NAMALWA (cell line): Measurements from ENCODE around the gene GREB1L.

Experiments used
- DNase-seq: peaks from one replicate; pipeline ENCODE4 v3.0.0-alpha.2; 2015; ENCODE audit warnings: low spot score

Gene GREB1L

DNA sequence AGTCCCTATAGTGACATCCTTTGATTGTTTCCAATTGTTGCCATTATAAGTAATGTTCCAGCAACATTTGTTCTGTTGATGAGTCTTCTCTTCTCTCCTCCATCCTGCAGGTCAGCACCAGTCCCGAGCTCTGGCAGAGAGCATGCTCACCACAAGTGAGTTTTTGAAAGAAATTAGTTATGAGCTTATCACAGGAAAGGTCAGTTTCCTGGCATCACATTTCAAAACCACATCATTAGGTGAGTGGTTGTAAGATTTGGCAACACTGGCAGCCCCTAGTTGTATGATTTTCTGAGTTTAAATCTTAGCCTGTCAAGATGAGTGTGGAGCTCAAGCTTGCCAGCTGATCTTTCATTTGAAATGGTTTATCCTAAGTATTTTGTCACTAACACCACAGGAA is 208.9 kb downstream of the GREB1L start:
- no peak for DNase-seq

DNA sequence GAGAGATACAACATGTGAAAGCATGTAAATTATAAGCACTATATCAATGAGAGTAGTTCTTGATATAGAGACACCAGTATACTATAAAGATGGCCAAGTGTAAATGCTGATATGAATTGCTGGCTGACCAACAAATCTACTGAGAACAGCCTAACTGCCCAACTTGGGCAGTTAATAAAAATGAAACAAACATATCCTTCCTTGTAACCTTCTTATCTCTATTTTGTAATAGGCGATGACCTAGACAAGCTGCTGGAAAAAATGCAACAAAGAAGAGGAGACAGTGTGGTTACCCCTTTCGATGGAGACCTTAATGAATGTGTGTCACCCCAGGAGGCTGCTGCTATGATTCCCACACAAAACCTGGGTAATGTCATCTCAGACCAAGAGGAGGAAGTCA is 209.8 kb downstream of the GREB1L start:
- no peak for DNase-seq

DNA sequence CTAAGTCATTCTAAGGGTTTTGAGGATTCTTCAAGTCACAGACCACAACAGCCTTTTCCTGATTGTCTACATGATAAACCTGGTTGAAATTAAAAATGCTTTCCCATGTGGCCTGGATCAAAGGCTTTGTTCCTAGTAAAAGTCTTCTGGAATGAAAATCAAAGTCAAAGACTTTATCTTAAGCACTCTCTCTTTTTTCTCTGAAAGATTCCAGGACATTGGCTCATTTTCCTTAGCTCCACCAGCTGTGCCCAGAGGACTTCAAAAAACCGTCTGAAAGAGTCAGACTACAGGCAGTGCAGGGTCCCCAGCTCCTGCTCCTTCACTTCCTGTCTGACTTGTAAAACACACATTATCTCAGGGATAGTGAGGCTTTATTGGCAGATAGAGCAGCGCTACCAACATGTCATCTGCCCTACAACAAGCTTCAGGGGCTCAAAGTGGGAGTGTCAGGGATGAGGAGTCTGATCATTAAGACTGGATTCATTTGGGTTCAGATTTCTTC is 210.3 kb downstream of the GREB1L start:
- no peak for DNase-seq

DNA sequence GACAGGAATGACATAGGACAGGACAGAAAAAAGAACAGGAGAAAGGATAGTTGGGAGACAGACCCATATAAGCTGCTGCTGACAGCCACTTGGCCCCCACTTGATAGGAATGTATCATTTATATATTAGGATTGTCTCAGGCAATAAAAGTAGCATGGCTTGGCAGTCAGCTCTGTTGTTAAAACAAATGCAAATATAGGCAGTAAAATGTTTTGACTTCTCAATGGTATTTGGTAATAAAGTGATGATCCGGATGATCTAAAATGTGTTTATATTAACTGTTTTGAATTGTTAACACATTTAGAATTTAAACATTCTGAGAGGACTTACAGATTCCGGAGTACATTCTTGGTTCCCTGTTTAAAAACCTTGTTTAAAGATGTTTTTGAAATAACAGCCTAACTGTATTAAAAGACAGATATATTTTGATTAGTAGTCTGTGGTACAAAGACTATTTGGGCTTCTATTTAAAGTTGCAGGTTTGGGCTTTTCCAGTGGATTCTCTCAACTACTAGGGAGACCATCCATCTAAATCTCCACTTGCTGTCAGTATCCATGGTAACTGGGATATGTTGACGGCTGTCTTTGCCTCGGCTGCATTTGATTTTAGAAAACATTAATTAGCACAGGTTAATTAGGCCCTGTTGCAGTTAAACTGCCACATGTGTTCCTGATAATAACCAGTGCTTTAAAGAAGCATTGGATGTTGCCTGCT is 210.9 kb downstream of the GREB1L start:
- no peak for DNase-seq

DNA sequence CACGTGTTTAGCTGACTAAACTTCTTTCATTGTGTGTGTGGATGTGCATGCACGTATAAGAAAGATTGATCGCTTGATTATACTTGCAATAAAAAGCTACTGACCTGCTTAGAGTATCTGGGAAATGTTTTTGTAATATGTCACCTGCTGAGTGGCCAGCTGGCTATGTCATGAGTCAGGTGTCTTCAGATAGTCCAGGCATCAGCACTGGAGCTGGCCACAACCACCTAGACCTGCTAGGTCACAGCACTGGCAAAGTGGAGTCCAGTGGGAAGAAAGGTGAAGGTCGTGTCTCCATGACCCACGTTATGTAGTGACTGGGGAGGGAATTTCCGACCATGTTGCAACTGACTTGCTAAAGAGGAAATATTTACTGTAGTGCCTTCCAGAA is 211.5 kb downstream of the GREB1L start:
- no peak for DNase-seq

DNA sequence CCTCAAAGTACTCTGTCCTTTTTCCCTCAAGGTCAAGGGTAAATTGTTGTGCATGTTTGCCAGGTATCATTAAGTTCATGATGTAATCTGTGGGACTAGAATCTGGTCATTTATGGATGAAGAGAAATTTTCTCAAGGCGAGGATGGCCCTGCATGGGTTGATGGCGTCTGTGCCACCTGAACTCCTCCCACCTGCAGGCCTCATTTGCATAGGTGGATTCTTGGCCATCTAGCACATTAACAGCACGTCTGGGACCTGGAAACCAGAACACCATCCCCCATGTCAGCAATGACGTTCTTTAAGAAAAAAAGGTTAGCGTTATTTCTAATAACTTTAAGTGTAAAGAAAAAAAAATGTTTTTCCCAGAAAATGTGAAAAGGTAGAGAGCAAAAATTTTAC is 212.7 kb downstream of the GREB1L start:
- no peak for DNase-seq

DNA sequence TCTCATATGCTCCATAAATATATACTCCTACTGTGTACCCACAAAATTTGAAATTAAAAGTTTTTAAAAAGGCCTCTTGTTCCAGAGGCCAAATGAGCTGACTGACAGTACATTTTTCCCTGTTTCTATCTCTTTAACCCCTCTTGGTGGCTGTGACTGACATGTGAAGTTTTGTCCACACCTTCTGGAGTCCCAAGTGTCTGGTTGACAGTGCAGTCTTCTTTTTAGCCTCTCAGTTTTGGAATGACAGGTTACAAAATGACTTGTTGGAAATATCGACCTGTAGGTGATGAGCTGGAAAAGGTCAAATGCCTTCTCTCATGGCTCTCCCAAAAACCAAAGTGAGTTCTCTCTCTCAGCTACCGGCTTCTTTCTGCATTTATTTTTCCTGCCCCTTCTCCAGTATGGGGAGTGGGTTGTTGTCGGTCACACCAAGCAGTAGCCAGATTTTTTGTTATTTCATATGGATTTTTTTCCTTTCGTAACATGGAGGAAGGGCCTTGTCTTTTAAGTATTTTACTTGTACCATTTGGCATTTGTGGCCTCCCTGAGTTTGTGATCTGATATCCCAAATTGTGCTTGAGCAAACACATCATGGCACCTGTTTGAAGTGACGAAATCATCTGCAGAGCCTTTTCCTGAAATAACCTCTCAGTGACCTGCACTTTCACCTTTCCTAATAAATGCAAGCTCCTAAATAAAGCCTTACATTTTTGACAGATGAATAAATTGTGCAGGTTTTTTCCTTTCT is 214.6 kb downstream of the GREB1L start:
- no peak for DNase-seq

DNA sequence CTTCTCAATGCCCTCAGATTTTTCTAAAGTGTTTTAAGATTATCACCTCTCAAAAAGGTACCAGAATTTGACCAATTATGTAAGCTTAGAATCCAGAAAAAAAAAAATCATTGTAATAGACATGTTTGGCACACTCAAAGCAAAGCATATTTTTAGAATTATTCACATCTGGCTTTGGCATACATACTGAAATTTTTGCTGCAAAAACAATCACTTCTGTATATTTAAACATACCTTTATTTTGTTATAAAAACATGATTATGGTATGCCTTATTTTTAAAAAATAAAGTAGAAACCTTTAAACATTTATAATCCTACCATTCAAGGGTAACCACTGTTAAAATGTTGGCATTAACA is 215.1 kb downstream of the GREB1L start:
- DNase-seq, result no peak

DNA sequence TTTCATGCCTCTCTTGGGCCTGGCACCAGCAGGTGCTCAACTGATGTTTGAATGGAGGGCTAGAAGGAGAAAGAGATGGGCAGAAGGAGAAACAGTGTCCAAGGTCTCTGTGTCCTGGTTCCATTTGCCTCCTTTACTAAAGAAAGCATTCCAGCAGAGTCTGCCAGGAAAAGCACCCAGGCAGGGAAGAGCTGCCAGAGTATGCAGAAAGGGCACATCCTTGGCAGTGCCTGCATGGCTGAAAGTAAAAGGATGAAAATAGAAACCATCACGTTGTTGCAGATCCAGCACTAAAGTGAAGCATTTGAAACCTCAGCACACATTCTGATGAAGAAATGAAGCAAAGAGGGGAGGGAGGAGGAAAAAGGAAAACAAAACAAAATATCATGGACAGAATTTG is 216.3 kb downstream of the GREB1L start:
- no peak for DNase-seq

DNA sequence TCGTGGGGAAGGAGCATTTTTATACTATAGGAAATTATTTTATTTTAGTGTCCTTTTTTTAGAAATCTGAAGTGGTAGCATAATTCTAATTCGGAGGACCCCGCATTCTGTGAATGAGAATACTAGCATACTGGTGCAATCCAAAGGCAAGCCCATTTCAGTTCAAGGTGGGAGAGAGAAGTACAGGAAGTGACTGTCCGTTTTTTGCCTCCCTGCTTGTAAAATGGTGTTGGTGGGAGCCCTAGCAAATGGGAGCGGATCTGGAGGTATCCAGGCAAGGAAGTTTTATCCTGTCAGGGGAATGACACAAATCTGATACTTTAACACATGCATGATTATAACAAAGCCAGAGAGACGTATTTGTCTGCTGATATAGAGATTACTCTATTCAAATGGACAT is 216.8 kb downstream of the GREB1L start:
- no peak for DNase-seq

DNA sequence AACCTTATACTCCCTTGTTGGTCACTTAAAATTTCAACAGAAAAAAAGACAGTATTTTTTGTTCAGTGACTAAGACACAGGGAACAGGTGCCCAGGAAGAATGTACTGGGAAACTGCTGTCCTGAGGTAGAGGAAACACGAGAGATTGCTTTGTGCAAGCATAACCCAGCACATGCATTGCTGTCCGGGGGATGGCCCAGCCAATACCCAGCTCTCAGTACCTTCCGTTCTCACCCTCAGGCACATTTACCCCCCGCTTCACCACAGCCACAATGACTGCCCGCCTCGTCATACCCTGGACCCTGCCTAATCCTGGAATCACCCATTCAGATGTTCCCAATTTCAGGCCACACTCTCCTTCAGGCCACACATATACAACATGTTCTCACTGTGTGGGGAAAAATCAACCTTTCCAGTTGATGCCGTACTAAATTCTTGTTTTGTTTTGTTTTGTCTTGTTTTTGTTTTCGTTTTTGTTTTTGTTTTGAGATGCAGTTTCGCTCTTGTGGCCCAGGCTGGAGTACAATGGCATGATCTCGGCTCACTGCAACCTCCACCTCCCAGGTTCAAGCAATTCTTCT is 217.8 kb downstream of the GREB1L start:
- DNase-seq, result no peak

DNA sequence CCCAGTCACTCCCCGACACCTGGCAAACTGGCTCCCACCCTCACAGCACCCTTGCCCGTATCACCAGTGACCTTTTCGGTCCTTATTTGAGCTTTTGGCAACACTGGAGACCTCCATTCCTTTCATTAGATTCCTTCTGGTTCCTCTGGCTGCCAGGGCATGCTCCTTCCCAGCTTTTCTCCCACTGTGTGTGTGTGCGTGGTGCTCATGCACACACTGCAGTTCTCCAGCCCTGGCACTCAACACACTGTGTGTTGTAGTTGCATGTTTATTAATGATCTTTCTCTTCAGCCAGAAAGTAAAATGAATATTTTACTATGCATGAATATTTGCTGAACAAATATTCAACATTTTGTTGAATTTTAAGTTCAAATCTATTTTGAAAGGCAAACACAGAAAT is 219.4 kb downstream of the GREB1L start:
- no peak for DNase-seq

DNA sequence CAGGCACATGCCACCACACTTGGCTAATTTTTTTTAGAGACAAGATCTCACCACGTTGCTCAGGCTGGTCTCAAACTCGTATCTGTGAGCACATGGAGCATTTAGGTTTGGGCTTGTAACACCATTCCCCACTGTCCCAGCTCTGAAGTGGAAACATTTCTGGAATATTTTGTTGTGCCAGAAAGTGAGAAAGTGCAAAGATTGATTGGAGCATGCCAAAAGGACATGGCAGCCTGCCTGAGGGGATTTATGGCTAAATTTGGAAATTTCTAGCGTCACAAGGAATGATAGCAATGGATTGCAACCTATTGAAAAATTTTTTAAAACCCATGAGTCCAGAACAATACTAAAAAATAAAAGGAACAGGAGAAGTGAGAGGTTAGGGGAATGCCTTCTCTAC is 221.7 kb downstream of the GREB1L start:
- no peak for DNase-seq

DNA sequence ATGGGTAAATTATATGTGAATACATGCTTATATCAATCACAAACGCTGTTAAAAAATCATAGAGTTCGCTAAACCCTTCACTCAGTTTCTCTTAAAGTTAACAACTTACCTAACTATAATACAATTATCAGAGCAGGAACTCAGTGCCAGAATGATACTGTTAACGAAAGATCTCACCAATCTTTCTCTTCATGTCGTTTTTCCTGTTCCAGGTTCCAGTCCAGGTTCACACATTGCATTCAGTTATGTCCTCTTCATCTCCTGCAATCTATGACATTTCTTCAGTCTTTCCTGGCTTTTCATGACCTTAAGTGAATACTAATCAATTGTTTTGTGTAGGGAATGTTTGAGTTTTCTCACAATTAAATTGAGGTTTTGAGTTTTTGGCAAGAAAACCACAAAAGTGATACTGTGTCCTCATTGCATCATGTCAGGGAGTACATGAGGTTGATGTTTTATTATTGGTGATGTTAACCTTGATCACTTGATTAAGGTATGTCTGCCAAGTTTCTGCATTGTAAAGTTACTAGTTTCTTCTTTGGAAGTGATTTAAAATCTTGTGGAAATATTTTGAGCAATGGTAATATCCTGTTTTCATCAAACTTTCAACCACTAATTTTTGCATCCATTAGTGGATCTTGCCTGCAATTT is 226.6 kb downstream of the GREB1L start:
- no peak for DNase-seq

DNA sequence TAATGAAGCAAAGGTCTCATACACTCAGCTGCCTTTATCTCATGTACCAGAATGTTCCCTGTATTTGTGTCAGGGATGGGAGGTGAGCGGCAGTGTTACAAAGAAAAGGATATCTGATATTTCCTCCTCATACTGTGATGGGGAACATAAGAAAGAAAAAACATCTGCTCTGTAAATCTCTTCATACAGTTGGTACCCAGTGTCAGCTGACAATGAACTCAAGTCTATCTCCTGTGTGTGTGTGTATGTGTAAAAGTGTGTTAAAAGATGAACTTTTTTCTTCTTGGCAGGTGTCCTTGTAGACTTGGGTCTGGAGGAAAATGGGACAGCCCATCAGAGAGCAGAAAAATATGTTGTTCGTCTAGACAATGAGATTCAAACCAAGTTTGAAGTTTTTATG is 230.7 kb downstream of the GREB1L start:
- DNase-seq, result no peak

DNA sequence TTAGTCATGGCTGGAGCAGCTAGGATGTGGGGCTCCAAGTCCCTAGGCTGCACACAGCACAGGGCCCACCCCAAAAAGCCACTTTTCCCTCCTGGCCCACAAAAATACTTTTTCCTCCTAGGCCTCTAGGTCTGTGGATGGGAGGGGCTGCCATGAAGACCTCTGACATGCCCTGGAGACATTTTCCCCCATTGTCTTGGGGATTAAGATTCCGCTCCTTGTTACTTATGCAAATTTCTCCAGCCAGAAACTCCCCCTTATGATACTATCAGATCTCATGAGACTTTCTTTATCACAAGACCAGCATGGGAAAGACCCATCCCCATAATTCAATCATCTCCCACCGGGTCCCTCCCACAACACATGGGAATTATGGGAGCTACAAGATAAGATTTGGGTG is 232.6 kb downstream of the GREB1L start:
- DNase-seq, result no peak

DNA sequence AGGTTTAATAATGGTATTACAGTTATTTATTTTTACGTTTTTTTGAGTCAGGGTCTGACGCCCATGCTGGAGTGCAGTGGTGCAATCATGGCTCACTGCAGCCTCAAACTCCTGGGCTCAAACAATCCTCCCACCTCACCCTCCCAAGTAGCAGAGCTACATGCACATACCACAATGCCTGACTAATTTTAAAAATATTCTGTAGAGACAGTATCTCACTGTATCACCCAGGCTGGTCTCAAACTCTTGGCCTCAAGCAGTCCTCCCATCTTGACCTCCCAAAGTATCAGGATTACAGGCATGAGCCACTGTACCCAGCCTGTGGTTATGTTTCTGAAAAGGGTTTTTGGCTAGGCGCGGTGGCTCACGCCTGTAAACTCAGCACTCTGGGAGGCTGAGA is 237.7 kb downstream of the GREB1L start:
- no peak for DNase-seq

DNA sequence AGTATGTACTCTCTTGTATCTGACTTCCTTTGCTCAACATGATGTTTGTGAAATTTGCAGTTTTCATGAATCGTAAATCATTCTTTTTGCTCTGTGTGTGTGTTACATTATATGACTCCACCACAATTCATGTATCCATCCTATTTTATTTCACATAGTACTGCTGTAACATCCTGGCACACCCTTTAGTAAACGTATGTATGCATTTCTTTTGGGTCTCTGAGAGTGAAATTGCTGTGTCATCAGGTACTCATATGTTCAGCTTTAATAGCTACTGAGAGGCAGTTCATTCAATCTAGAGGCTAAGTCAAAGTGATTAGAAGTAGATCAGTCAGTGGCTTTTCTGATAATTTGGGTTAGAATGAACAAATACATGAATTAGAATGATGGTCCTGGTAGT is 239.7 kb downstream of the GREB1L start:
- no peak for DNase-seq

DNA sequence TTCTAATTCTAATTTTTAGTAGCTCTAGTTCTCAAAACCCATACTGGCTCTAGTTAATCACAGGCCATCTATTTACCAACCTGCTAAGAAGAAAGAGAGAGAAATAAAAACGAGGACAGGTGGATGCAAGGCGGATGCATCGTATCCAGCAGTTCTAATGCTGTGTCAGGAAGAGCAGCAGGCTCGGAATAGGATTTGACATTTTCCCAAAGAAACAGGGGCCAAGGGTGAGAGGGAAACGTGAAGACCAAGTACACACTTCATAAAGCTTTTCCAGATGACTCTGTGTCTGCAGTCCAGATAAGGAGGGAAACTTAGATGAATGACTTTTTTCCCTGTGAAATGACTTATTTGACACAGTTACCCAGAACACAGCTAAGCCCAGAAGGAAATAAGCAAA is 241.0 kb downstream of the GREB1L start:
- DNase-seq, result no peak

DNA sequence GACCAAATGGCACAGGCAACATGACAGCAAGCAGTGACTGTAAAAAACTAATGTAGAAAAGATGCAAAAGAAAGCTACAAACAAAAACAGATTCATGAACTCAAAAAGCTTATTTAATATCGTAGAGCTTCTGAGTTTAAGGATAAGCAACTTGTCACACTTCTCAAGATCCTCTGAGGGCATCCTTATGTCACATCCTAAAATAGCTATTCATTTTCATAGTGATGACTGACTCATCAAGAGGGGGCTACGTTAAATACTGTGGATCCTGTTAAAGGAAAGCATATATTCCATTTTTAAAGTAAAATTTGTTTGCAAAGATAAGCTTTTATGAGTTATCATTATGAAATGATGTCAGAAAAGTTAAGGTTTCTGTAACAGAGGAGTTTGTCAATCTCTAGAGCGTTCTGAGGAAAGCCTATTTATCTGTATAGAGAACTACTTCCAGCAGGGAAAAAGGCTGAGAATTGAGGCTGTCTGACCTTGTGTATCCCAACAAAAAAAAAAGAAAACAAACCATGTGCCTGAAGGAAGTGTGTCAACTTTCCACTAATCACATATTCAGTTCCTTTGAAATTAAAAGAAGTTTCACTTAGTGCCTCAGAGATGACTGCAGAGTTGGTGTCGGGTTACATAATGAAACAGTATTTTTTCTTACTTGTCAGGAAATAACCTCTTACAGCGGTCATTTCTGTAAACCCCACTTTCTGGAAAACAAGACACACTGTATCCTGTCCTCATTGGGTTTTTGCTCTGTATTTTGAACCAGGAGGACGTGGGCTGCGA is 243.0 kb downstream of the GREB1L start:
- no peak for DNase-seq

DNA sequence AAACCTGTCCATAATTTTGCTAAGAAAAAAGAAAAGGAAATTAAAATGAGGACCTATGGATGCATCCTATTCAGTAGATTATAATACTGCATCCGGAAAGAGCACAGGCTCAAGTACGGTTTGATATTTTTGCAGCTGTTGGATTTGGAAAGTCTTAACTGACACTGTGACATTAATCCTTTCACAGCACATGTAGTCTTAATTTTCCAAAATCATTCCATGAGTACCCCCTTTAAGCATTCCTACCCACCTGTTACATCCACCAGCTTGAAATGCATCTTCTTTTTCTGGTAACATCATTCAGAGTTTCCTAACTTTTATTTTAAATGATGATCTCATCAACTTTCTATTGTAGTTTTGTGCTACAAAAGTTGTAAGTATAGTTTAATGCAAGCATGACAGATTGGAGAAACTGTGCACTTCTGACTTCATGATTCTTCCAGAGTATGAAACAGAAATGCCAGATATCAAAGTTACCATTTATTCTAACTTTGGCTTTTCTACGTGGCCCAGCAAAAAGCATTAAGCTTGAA is 244.9 kb downstream of the GREB1L start:
- no peak for DNase-seq
